ENCODE data around the gene DCLK1. TPM values are rescaled to one million over a fixed set of nuclear protein-coding genes. Genes with fewer than 3 reads are reported as not detected.

DCLK1 gene
- total RNA-seq, 1 experiment from 2014 or later: 36.2 TPM

DNA sequence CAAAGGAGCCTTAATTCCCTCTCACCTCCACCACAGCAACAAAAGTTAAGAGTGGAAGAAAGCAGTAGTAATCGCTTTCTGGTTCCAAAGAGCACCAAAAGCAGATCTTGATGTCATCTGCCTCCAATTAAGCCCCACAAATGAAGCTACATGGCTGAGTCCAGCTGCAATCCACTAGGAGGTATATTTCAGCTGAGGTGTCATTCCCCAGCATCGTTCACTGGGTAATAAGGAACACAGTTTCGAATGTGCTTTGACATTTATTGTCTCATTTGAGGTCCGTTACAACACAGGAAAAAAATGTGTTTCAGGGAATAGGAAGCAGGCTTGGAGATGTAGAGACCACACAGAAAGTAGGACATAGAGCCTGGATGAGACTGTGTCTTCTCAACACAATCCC, 190.4 kb downstream of the DCLK1 start:
- Histone ChIP-seq H2AFZ (ENCODE audit: low read length) (no peak overlapping the region), H3K23me2 (ENCODE audit: insufficient read length, low read depth, low read length, poor library complexity, severe bottlenecking) (no peaks in the 10 kb centered on the region), H2BK120ac (ENCODE audit: low read depth, low read length, poor library complexity, severe bottlenecking) (no peak overlapping the region), H2BK20ac (ENCODE audit: low read depth, low read length, poor library complexity, severe bottlenecking) (no peak overlapping the region), H4K5ac (ENCODE audit: insufficient read length, low read depth, low read length) (no peak overlapping the region), H3K27me3 (ENCODE audit: insufficient read depth, low read length) (no peaks in the 10 kb centered on the region), H4K20me1 (ENCODE audit: control insufficient read depth, insufficient read depth, insufficient read length) (no peaks in the 10 kb centered on the region), H3K9ac (ENCODE audit: extremely low read depth, insufficient read length, low read length) (no peak overlapping the region), H4K8ac (replicated peaks; ENCODE audit: insufficient read length, low read depth, low read length) (no peak overlapping the region), H3K4ac (ENCODE audit: low read depth, low read length) (no peak overlapping the region), H2BK5ac (ENCODE audit: insufficient read length, low read length) (no peak overlapping the region), H2BK15ac (ENCODE audit: low read depth, low read length) (no peak overlapping the region), H3T11ph (ENCODE audit: low read length) (no peak overlapping the region), H3K4me2 (ENCODE audit: insufficient read depth, insufficient read length, low read length) (no peak overlapping the region), H3K56ac (ENCODE audit: insufficient read length, low read depth, low read length) (no peak overlapping the region), H3K14ac (ENCODE audit: insufficient read depth, low read length) (no peak overlapping the region), H3K27ac (ENCODE audit: insufficient read length, low read depth, low read length) (no peak overlapping the region), H3K79me1 (ENCODE audit: insufficient read depth, low read depth, low read length, poor library complexity, severe bottlenecking) (no peaks in the 10 kb centered on the region), H3K9me3 (ENCODE audit: control insufficient read depth, low read depth, low read length) (no peaks in the 10 kb centered on the region), H3K4me1 (ENCODE audit: insufficient read depth, low read length) (no peaks in the 10 kb centered on the region), H4K91ac (ENCODE audit: insufficient read length, low read depth, low read length) (no peak overlapping the region), H3K23ac (ENCODE audit: insufficient read length, low read depth, low read length) (no peak overlapping the region), H3K18ac (ENCODE audit: insufficient read length, low read depth, low read length) (no peak overlapping the region), H3K79me2 (ENCODE audit: insufficient read depth, low read length) (no peaks in the 10 kb centered on the region), H2BK12ac (ENCODE audit: insufficient read length, low read depth, low read length) (no peak overlapping the region), H2AK5ac (ENCODE audit: insufficient read length, low read length) (no peak overlapping the region)
- Mint-ChIP-seq H3K4me3 (no peak overlapping the region), H3K27me3 (ENCODE audit: low read depth) (peaks cover 2% of the 10 kb centered on the region; the same call in 1 of the 2 replicates), H3K27ac (no peak overlapping the region), H3K4me1 (peaks cover 0 to 2% of the 10 kb centered on the region in 2 experiments; a peak in 1 of 4 replicates), H3K36me3 (ENCODE audit: insufficient read depth in 1 of 3, low read depth in 3 of 3) (peaks cover 2 to 26% (median 11%) of the 10 kb centered on the region in 3 experiments), H3K9me3 (peaks cover 7 to 14% of the 10 kb centered on the region in 2 experiments)
- no CpG with 5 or more reads among the region's 4 CpGs for WGBS (ENCODE audit: extremely low coverage, insufficient read length, low lambda C conversion rate)
- TF ChIP-seq, protein P1, sequence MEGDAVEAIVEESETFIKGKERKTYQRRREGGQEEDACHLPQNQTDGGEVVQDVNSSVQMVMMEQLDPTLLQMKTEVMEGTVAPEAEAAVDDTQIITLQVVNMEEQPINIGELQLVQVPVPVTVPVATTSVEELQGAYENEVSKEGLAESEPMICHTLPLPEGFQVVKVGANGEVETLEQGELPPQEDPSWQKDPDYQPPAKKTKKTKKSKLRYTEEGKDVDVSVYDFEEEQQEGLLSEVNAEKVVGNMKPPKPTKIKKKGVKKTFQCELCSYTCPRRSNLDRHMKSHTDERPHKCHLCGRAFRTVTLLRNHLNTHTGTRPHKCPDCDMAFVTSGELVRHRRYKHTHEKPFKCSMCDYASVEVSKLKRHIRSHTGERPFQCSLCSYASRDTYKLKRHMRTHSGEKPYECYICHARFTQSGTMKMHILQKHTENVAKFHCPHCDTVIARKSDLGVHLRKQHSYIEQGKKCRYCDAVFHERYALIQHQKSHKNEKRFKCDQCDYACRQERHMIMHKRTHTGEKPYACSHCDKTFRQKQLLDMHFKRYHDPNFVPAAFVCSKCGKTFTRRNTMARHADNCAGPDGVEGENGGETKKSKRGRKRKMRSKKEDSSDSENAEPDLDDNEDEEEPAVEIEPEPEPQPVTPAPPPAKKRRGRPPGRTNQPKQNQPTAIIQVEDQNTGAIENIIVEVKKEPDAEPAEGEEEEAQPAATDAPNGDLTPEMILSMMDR (conservative IDR thresholded peaks at IDR 0.05): no peak
- no peak for DNase-seq
